Mesendoderm (in vitro differentiated cells): Measurements from ENCODE around the gene CFAP53. TPM values are rescaled to one million over a fixed set of nuclear protein-coding genes. Genes with fewer than 3 reads are reported as not detected.

Source experiments
- DNase-seq: peaks from one replicate; pipeline ENCODE4 v3.0.0; 2013
- H2AK5ac ChIP-seq: 2 replicates; pipeline ENCODE4 v1.6.1; 2013; ENCODE audit warnings: low read length, inconsistent platforms
- H2BK120ac ChIP-seq: 2 replicates; pipeline ENCODE4 v1.6.1; 2013; ENCODE audit warnings: low read depth, mild to moderate bottlenecking, low read length, moderate library complexity, mixed read lengths
- H2BK15ac ChIP-seq: replicated peaks from 2 replicates; pipeline ENCODE4 v1.6.1; 2013; ENCODE audit warnings: low read depth, mild to moderate bottlenecking, moderate library complexity
- H2BK5ac ChIP-seq: 2 replicates; pipeline ENCODE4 v1.6.1; 2013; ENCODE audit warnings: low read length, inconsistent platforms
- H3K18ac ChIP-seq: 2 replicates; pipeline ENCODE4 v1.6.1; 2013; ENCODE audit warnings: mild to moderate bottlenecking, low read length, mixed read lengths
- H3K23ac ChIP-seq: one replicate; pipeline ENCODE4 v1.6.1; 2013; ENCODE audit warnings: low read length
- H3K27ac ChIP-seq: 2 replicates; pipeline ENCODE4 v1.5.1; 2013; ENCODE audit warnings: low read depth, mild to moderate bottlenecking, inconsistent platforms, low read length, moderate library complexity
- H3K27me3 ChIP-seq: 2 replicates; pipeline ENCODE4 v1.6.1; 2013; ENCODE audit warnings: low read length, control low read depth, mild to moderate bottlenecking, inconsistent platforms; ENCODE audit not compliant: insufficient read depth, poor library complexity
- H3K36me3 ChIP-seq: 2 replicates; pipeline ENCODE4 v1.6.1; 2013; ENCODE audit warnings: low read length, inconsistent platforms; ENCODE audit not compliant: control insufficient read depth, insufficient read depth
- H3K4ac ChIP-seq: one replicate; pipeline ENCODE4 v1.6.1; 2013; ENCODE audit warnings: low read depth, mild to moderate bottlenecking, low read length, moderate library complexity
- H3K4me1 ChIP-seq: 2 replicates; pipeline ENCODE4 v1.6.1; 2013; ENCODE audit warnings: low read depth, low read length, inconsistent platforms; ENCODE audit not compliant: control insufficient read depth
- H3K4me2 ChIP-seq: 2 replicates; pipeline ENCODE4 v1.6.1; 2013; ENCODE audit warnings: low read length
- H3K4me3 ChIP-seq: 2 replicates; pipeline ENCODE4 v1.5.1; 2013; ENCODE audit warnings: mild to moderate bottlenecking, low read length
- H3K56ac ChIP-seq: one replicate; pipeline ENCODE4 v1.6.1; 2013; ENCODE audit warnings: low read length
- H3K79me1 ChIP-seq: 2 replicates; pipeline ENCODE4 v1.6.1; 2013; ENCODE audit warnings: low read length, inconsistent platforms
- H3K79me2 ChIP-seq: 2 replicates; pipeline ENCODE4 v1.6.1; 2013; ENCODE audit warnings: mild to moderate bottlenecking, low read length; ENCODE audit not compliant: control insufficient read depth, insufficient read depth
- H3K9ac ChIP-seq: 2 replicates; pipeline ENCODE4 v1.6.1; 2013; ENCODE audit warnings: low read length, inconsistent platforms
- H4K5ac ChIP-seq: one replicate; pipeline ENCODE4 v1.6.1; 2013; ENCODE audit warnings: low read length
- H4K8ac ChIP-seq: one replicate; pipeline ENCODE4 v1.6.1; 2013; ENCODE audit warnings: low read depth, mild to moderate bottlenecking, control low read depth, low read length, moderate library complexity
- WGBS: extraction: QIAGEN DNeasy Blood & Tissue Kit; methylation state at CpG from one replicate; pipeline ENCODE4 v1.1.7; 2013; ENCODE audit warnings: low lambda C conversion rate, missing lambda C conversion rate; ENCODE audit not compliant: insufficient coverage; ENCODE audit errors: extremely low coverage; 5-methylcytosine and 5-hydroxymethylcytosine counted together
- polyA plus RNA-seq, 2 experiments: library from polyadenylated mRNA; stranded (reverse); fragments of 200-250 nt; gene quantifications; one replicate each; pipeline ENCODE4 v1.2.3, GENCODE V29; 2013

CFAP53 gene, protein sequence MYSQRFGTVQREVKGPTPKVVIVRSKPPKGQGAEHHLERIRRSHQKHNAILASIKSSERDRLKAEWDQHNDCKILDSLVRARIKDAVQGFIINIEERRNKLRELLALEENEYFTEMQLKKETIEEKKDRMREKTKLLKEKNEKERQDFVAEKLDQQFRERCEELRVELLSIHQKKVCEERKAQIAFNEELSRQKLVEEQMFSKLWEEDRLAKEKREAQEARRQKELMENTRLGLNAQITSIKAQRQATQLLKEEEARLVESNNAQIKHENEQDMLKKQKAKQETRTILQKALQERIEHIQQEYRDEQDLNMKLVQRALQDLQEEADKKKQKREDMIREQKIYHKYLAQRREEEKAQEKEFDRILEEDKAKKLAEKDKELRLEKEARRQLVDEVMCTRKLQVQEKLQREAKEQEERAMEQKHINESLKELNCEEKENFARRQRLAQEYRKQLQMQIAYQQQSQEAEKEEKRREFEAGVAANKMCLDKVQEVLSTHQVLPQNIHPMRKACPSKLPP
- 0.20 TPM for polyA plus RNA-seq (2013, experiment 1 of 2)
- 0.07 TPM for polyA plus RNA-seq (2013, experiment 2 of 2)

DNA sequence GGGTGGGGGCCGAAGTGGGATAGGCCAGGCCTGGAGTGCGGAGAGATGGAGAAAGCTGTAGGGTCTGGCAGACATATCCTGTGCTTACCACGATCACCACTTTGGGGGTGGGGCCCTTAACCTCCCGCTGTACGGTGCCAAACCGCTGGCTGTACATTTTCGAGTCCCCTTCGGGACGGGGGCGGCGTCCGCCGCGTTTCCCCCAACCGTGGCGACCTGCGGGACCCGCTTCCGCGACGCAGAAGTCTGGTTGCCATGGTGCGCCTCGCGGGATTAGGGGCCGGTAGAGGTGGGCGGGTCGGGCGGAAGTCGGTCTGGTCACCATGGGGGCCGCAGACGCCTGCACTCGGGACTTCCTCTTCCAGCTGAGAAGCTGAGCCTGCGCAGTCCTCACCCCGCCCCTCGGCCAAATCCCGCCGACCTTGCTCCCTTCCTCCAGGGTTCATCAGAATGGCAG is at the start of gene CFAP53:
CFAP53 (minus strand) TSS at position 248 of the 457 bp plus-strand sequence; CDS start at position 157, 91 bp downstream.
- H3K27ac ChIP-seq = peak within 1 kb of the TSS; percentile 22
- H3K79me2 ChIP-seq = no peaks in the 10 kb centered on the region
- no CpG with 5 or more reads among the region's 37 CpGs for WGBS

DNA sequence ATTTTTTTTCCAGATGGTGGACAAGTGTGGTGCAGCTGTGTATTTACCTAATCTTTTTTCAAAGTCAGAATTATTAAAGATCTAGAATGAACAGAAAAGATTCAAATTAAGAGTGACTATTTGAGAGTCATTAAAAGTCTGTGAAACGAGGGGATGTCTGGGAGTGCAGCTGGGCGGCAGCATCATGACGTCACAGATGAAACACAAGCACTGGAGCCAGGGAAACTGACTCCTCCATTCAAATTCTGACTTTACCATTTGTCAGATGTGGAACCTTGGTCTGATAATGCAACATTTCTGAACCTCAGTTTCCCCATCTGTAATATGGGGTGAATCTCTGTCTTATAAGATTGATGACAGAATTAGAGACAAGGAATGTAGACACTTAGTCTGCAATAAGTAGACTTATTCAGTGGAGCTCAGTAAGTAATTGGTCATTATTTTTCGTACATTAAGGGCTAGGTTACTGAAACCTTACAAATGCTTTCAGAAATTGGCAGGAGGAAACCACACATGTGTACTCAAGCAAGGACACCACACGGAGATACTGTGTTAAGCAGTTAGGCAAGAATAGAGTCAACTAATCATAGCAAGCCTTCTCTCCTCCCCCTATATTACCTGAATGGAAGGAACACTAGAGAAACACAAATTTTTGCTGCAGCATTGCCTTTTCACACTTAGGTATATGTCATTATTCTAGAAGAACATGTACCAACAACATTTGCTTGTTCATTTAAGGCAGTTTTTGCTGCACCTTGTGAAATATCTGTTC is 49.0 kb upstream of the CFAP53 start:
- no peak overlapping the region for H3K18ac ChIP-seq
- H3K4me3 ChIP-seq = no peak overlapping the region
- H4K5ac ChIP-seq = no peak overlapping the region
- no peaks in the 10 kb centered on the region for H3K79me2 ChIP-seq
- no peak overlapping the region for H2AK5ac ChIP-seq
- H2BK15ac ChIP-seq = no peak overlapping the region
- H3K4me1 ChIP-seq = no peaks in the 10 kb centered on the region
- H3K36me3 ChIP-seq = no peaks in the 10 kb centered on the region
- no peak overlapping the region for H2BK5ac ChIP-seq
- H3K23ac ChIP-seq = no peak overlapping the region
- H3K56ac ChIP-seq = no peak overlapping the region
- H2BK120ac ChIP-seq = no peak overlapping the region
- H3K27ac ChIP-seq = no peak overlapping the region
- no peak for DNase-seq
- no peak overlapping the region for H3K9ac ChIP-seq
- H4K8ac ChIP-seq = no peak overlapping the region
- no peak overlapping the region for H3K4me2 ChIP-seq
- H3K79me1 ChIP-seq = no peaks in the 10 kb centered on the region
- H3K27me3 ChIP-seq = no peaks in the 10 kb centered on the region
- WGBS = no CpG with 5 or more reads among the region's 5 CpGs
- H3K4ac ChIP-seq = no peak overlapping the region

More for the DNA sequence above, at the start of gene CFAP53:
- DNase-seq = peak; percentile 94
- no peak within 1 kb of the TSS for H3K4ac ChIP-seq
- H3K36me3 ChIP-seq = peaks cover 7% of the 10 kb centered on the region
- H3K4me1 ChIP-seq = peaks cover 2% of the 10 kb centered on the region
- H3K79me1 ChIP-seq = no peaks in the 10 kb centered on the region
- no peak within 1 kb of the TSS for H2BK5ac ChIP-seq
- H4K8ac ChIP-seq = no peak within 1 kb of the TSS
- H3K4me3 ChIP-seq = peak within 1 kb of the TSS; percentile 66
- no peak within 1 kb of the TSS for H3K18ac ChIP-seq
- no peak within 1 kb of the TSS for H4K5ac ChIP-seq
- no peak within 1 kb of the TSS for H2AK5ac ChIP-seq
- no peak within 1 kb of the TSS for H3K23ac ChIP-seq
- no peaks in the 10 kb centered on the region for H3K27me3 ChIP-seq
- H3K56ac ChIP-seq = peak within 1 kb of the TSS; percentile 80
- H2BK15ac ChIP-seq = no peak within 1 kb of the TSS
- H3K9ac ChIP-seq = peak within 1 kb of the TSS; percentile 66
- peak within 1 kb of the TSS; percentile 67 for H3K4me2 ChIP-seq
- no peak within 1 kb of the TSS for H2BK120ac ChIP-seq

DNA sequence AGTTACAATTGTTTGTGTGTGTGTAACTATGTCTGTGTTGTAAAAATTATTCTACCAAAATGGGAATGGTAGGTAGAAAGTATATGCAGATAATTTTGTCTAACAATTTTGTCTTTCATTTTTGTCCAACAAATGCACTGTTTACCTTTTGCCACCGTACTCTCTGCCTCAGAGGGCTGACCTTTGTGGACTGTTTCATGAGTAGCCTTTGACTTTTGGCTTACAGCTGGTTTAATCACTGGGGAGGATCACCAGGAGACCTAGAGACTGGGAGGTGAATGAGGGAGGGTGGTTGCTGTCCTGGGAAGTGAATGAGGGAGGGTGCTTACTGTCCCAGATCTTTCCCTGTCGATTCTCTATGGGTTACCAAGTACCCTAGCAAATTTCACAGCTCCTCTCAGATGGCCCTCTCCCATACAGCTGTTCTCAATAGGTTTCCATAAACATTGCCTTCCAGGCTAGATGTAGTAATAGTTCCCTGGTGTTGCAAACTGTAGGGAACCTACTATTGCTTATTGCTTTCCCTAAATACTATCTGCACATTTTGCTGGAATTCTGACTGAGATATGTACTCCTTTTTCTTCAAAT is 47.7 kb upstream of the CFAP53 start:
- no peak for DNase-seq
- no peaks in the 10 kb centered on the region for H3K4me1 ChIP-seq
- no peak overlapping the region for H4K8ac ChIP-seq
- no peaks in the 10 kb centered on the region for H3K27me3 ChIP-seq
- no peak overlapping the region for H2AK5ac ChIP-seq
- no peak overlapping the region for H3K56ac ChIP-seq
- no peak overlapping the region for H2BK5ac ChIP-seq
- no peak overlapping the region for H3K4ac ChIP-seq
- no peak overlapping the region for H2BK15ac ChIP-seq
- no peak overlapping the region for H2BK120ac ChIP-seq
- no peaks in the 10 kb centered on the region for H3K79me1 ChIP-seq
- no CpG with 5 or more reads among the region's 2 CpGs for WGBS
- no peak overlapping the region for H4K5ac ChIP-seq
- no peaks in the 10 kb centered on the region for H3K36me3 ChIP-seq
- H3K27ac ChIP-seq = no peak overlapping the region
- H3K18ac ChIP-seq = no peak overlapping the region
- H3K4me3 ChIP-seq = no peak overlapping the region
- H3K9ac ChIP-seq = no peak overlapping the region
- no peak overlapping the region for H3K4me2 ChIP-seq
- H3K23ac ChIP-seq = no peak overlapping the region
- H3K79me2 ChIP-seq = no peaks in the 10 kb centered on the region

DNA sequence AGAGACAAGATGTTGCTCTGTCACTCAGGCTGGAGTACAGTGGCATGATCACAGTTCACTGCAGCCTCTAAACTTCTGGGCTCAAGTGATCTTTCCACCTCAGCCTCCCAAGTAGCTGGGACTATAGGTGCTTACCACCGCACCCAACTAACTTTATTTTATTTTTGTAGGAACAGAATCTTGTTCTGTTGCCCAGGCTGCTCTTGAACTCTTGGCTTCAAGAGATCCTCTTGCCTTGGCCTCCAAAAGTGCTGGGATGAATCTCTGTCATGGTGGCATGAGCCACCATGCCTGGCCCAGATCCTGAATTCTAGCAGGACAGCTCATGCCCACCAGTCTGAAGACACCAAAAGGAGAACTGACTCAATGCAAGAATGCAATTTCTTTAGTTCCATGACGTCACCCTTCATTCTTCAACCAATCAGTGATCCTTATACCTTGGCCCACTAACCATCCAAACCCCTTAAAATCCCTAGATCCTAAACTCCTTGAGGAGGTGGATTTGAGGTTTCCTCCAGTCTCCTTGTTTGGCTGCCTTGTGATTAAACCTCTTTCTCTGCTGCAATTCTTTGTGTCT is 46.8 kb upstream of the CFAP53 start:
- Histone ChIP-seq H4K8ac (no peak overlapping the region), H3K27ac (no peak overlapping the region), H3K79me2 (no peaks in the 10 kb centered on the region), H3K56ac (no peak overlapping the region), H3K23ac (no peak overlapping the region), H3K4me2 (no peak overlapping the region), H2BK120ac (no peak overlapping the region), H3K4ac (no peak overlapping the region), H2AK5ac (no peak overlapping the region), H3K36me3 (no peaks in the 10 kb centered on the region), H3K9ac (no peak overlapping the region), H3K18ac (no peak overlapping the region), H2BK15ac (no peak overlapping the region), H4K5ac (no peak overlapping the region), H3K79me1 (no peaks in the 10 kb centered on the region), H2BK5ac (no peak overlapping the region), H3K4me3 (no peak overlapping the region), H3K4me1 (no peaks in the 10 kb centered on the region), H3K27me3 (no peaks in the 10 kb centered on the region)
- DNase-seq = no peak
- no CpG with 5 or more reads among the region's 2 CpGs for WGBS

DNA sequence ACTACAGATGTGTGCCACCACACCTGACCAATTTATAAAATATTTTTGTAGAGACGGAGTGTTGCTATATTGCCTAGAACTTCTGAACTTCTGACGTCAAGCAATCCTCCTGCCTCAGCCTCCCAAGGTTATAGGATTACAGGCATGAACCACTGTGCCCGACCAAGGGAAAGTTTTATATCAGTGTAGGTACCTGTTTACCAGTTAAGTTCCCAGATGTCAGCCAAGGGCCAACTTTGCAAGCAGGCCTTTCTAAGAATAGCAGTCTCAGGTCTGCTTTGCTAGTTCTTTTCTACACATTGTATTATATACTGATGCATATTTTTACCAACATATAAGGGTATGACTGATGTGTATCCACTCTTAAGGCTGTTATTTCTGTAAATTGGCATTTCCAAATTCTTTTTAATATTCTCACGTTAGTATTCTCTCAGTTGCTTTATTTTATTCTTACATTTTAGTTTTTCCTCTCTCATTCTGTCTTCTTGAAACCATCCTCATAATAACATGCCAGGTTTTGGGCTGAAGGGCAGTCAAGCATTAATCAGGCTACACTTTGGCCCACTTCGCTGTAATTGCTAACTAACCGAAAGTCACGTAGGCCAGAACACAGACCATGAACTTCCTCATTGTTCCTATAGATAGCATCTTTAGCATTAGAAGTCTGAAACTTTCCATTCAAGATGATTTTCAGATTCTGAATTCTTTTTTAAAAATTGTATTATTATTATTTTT is 46.2 kb upstream of the CFAP53 start:
- no peaks in the 10 kb centered on the region for H3K79me2 ChIP-seq
- H2BK15ac ChIP-seq = no peak overlapping the region
- no peak overlapping the region for H4K5ac ChIP-seq
- no peak overlapping the region for H3K9ac ChIP-seq
- H4K8ac ChIP-seq = no peak overlapping the region
- no peaks in the 10 kb centered on the region for H3K79me1 ChIP-seq
- H3K36me3 ChIP-seq = no peaks in the 10 kb centered on the region
- DNase-seq = no peak
- H3K27me3 ChIP-seq = no peaks in the 10 kb centered on the region
- H2AK5ac ChIP-seq = no peak overlapping the region
- H2BK5ac ChIP-seq = no peak overlapping the region
- no peak overlapping the region for H3K56ac ChIP-seq
- no peak overlapping the region for H3K18ac ChIP-seq
- H3K27ac ChIP-seq = no peak overlapping the region
- H3K4ac ChIP-seq = no peak overlapping the region
- H3K4me1 ChIP-seq = no peaks in the 10 kb centered on the region
- no peak overlapping the region for H3K4me3 ChIP-seq
- no peak overlapping the region for H2BK120ac ChIP-seq
- no peak overlapping the region for H3K4me2 ChIP-seq
- no CpG with 5 or more reads among the region's 7 CpGs for WGBS
- H3K23ac ChIP-seq = no peak overlapping the region
